Parathyroid adenoma (tissue), 2 donors: ENCODE measurements around the gene ZFP62.
"Not testable (repeated sequence)": the region's sequence is repeated elsewhere in the genome, so short reads cannot be mapped to it uniquely, and the experiment has no call there.

ENCODE experiments used
- H2AFZ ChIP-seq: fragments of 300-600 bp; sonication (generic); one replicate; pipeline ENCODE4 v1.7.0; 2017; ENCODE audit warnings: antibody characterized with exemption, mild to moderate bottlenecking
- H3K27ac ChIP-seq: fragments of 300-600 bp; sonication (generic); one replicate; pipeline ENCODE4 v1.7.0; 2017
- H3K27me3 ChIP-seq: fragments of 300-600 bp; sonication (generic); one replicate; pipeline ENCODE4 v1.7.0; 2017; ENCODE audit warnings: low read length; ENCODE audit not compliant: control insufficient read depth, insufficient read depth
- H3K36me3 ChIP-seq: fragments of 300-600 bp; sonication (generic); one replicate; pipeline ENCODE4 v1.7.0; 2017; ENCODE audit warnings: low read length; ENCODE audit not compliant: control insufficient read depth, insufficient read depth
- H3K4me1 ChIP-seq: fragments of 300-600 bp; sonication (generic); one replicate; pipeline ENCODE4 v1.7.0; 2017; ENCODE audit warnings: control low read depth
- H3K4me2 ChIP-seq: fragments of 300-600 bp; sonication (generic); one replicate; pipeline ENCODE4 v1.7.0; 2017; ENCODE audit warnings: low read length
- H3K4me3 ChIP-seq: fragments of 300-600 bp; sonication (generic); one replicate; pipeline ENCODE4 v1.7.0; 2017; ENCODE audit warnings: low read depth, low read length
- H3K79me2 ChIP-seq: fragments of 300-600 bp; sonication (generic); one replicate; pipeline ENCODE4 v1.7.0; 2017; ENCODE audit warnings: control low read depth
- H3K9ac ChIP-seq: fragments of 300-600 bp; sonication (generic); one replicate; pipeline ENCODE4 v1.7.0; 2017; ENCODE audit warnings: mild to moderate bottlenecking
- H3K9me3 ChIP-seq: fragments of 300-600 bp; sonication (generic); one replicate; pipeline ENCODE4 v1.7.0; 2017; ENCODE audit warnings: low read length; ENCODE audit not compliant: control insufficient read depth
- TF ChIP-seq, protein P1 (sequence below): fragments of 300-600 bp; sonication (generic); IDR thresholded peaks from one replicate; pipeline ENCODE4 v1.7.0; 2017; ENCODE audit warnings: antibody characterized with exemption, mild to moderate bottlenecking
- donor health status: primary hyperparathyroidism.

Gene ZFP62

DNA sequence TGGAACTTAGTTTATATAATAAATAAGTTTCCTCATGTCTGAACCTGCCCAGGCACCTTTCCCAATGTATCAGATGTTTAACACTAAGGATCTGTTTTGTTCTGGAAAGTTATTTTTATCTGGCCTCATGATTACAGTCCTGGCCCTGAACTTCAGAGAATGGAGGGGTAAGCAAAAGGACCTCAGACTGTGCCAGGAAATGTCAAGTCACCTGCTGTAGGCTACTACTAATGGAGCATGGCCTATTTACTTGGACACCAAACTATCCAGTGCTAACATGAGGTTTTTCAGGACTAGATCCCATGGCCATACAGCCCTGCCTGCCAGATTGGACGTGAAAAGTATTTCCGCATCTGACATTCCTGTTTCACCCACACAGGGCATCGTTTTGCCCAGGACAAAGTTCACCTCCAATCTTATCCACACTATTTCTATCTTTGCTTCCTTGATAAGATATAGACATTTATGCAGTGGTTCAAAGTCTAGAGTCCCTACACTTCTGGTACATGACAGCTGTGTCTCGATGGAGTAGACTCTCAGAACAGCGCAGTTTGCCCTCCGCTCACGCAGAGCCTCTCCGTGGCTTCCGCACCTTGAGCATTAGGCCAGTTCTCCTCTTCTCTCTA is 37.7 kb upstream of the ZFP62 start, which contains the start of gene BTNL8:
BTNL8 (plus strand) TSS at position 539 of the 626 bp plus-strand sequence. CDS start 152 bp downstream, outside the sequence.
- H3K4me1 ChIP-seq = no peaks in the 10 kb centered on the region
- H3K36me3 ChIP-seq = no peaks in the 10 kb centered on the region
- no peaks in the 10 kb centered on the region for H3K27me3 ChIP-seq
- no peak within 1 kb of the TSS for H3K4me2 ChIP-seq
- H3K27ac ChIP-seq = peak within 1 kb of the TSS; percentile 46
- no peak within 1 kb of the TSS for H2AFZ ChIP-seq
- H3K79me2 ChIP-seq = no peaks in the 10 kb centered on the region
- H3K9ac ChIP-seq = no peak within 1 kb of the TSS
- TF ChIP-seq, protein P1, sequence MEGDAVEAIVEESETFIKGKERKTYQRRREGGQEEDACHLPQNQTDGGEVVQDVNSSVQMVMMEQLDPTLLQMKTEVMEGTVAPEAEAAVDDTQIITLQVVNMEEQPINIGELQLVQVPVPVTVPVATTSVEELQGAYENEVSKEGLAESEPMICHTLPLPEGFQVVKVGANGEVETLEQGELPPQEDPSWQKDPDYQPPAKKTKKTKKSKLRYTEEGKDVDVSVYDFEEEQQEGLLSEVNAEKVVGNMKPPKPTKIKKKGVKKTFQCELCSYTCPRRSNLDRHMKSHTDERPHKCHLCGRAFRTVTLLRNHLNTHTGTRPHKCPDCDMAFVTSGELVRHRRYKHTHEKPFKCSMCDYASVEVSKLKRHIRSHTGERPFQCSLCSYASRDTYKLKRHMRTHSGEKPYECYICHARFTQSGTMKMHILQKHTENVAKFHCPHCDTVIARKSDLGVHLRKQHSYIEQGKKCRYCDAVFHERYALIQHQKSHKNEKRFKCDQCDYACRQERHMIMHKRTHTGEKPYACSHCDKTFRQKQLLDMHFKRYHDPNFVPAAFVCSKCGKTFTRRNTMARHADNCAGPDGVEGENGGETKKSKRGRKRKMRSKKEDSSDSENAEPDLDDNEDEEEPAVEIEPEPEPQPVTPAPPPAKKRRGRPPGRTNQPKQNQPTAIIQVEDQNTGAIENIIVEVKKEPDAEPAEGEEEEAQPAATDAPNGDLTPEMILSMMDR = no peak
- no peak within 1 kb of the TSS for H3K4me3 ChIP-seq
- no peaks in the 10 kb centered on the region for H3K9me3 ChIP-seq

DNA sequence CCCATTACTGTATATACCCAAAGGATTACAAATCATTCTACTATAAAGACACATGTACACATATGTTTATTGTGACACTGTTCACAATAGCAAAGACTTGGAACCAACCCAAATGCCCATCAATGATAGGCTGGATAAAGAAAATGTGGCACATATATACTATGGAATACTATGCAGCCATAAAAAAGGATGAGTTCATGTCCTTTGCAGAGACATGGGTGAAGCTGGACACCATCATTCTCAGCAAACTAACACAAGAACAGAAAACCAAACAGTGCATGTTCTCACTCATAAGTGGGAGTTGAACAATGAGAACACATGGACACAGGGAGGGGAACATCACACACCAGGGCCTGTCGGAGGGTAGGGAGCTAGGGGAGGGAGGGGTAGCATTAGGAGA is 34.3 kb upstream of the ZFP62 start:
- not testable (repeated sequence) for H3K36me3 ChIP-seq, H3K4me2 ChIP-seq, H3K79me2 ChIP-seq, H3K9me3 ChIP-seq, H3K27ac ChIP-seq, H3K9ac ChIP-seq, H2AFZ ChIP-seq, H3K4me3 ChIP-seq, H3K27me3 ChIP-seq, H3K4me1 ChIP-seq

DNA sequence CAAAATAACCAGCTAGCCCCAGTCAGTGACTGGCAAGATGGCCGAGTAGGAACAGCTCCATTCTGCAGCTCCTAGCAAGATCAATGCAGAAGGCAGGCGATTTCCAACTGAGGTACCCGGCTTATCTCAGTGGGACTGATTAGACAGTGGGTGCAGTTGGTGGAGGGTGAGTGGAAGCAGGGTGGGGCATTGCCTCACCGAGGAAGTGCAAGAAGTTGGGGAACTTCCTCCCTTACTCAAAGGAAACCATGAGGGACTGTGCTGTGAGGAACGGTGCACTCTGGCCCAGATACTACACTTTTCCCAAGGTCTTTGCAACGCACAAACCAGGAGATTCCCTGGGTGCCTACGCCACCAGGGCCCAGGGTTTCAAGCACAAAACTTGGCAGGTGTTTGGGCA is 28.3 kb upstream of the ZFP62 start:
- H3K9ac ChIP-seq = no peak overlapping the region
- H3K27ac ChIP-seq = no peak overlapping the region
- H3K4me3 ChIP-seq = no peak overlapping the region
- H3K4me1 ChIP-seq = no peaks in the 10 kb centered on the region
- no peak overlapping the region for H3K4me2 ChIP-seq
- no peaks in the 10 kb centered on the region for H3K79me2 ChIP-seq
- no peaks in the 10 kb centered on the region for H3K27me3 ChIP-seq
- TF ChIP-seq, protein P1 = no peak
- no peaks in the 10 kb centered on the region for H3K9me3 ChIP-seq
- no peaks in the 10 kb centered on the region for H3K36me3 ChIP-seq
- H2AFZ ChIP-seq = no peak overlapping the region

DNA sequence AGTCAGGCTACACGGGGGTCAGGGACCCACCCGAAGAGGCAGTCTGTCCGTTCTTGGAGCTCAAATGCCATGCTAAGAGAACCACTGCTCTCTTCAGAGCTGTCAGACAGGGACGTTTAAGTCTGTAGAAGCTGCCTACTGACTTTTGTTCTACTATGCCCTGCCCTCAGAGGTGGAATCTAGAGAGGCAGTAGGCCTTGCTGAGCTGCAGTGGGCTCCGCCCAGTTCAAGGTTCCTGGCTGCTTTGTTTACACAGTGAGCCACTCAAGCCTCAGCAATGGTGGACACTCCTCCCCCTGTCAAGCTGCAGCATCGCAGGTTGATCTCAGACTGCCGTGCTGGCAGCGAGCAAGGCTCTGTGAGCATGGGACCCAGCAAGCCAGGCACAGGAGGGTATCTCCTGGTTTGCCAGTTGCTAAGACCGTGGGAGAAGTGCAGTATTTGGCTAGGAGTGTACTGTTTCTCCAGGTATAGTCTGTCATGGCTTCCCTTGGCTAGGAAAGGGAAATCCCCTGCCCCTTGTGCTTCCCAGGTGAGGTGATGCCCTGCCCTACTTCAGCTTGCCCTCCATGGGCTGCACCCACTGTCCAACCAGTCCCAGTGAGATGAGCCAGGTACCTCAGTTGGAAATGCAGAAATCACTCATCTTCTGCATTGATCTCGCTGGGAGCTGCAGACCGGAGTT is 24.9 kb upstream of the ZFP62 start:
- H3K27ac ChIP-seq, H3K9me3 ChIP-seq: not testable (repeated sequence)

DNA sequence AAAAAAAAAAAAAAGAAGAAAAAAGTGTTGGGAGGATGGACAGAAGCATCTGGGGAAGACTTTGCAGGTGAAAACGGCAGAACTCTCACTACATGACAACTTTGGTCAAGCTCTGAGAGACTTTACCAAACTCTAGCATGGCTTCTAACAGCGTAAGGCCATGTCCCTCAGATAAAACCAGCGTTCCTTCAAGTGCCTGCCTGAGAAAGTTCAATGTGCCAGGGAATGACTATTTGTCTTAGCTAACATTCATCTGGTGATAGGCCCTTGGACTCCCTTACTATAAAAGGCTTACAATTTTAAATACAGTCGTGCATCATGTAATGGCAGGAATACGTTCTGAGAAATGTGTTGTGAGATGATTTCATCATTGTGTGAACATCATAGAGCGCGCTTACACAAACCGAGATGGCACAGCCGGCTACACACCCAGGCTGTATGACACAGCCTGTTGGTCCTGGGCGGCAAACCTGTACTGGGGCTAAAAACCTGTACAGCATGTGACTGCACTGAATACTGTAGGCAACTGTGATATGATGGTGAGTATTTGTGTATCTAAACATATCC is 14.9 kb upstream of the ZFP62 start:
- no peaks in the 10 kb centered on the region for H3K9me3 ChIP-seq
- H2AFZ ChIP-seq = no peak overlapping the region
- H3K27me3 ChIP-seq = no peaks in the 10 kb centered on the region
- H3K9ac ChIP-seq = no peak overlapping the region
- H3K4me2 ChIP-seq = no peak overlapping the region
- no peaks in the 10 kb centered on the region for H3K36me3 ChIP-seq
- H3K4me3 ChIP-seq = no peak overlapping the region
- TF ChIP-seq, protein P1 = no peak
- H3K79me2 ChIP-seq = no peaks in the 10 kb centered on the region
- H3K27ac ChIP-seq = no peak overlapping the region
- no peaks in the 10 kb centered on the region for H3K4me1 ChIP-seq

More for the DNA sequence above, 24.9 kb upstream of the ZFP62 start:
- H3K4me1 ChIP-seq, H3K4me2 ChIP-seq, H3K9ac ChIP-seq, H3K4me3 ChIP-seq, H3K79me2 ChIP-seq, H2AFZ ChIP-seq, H3K27me3 ChIP-seq, H3K36me3 ChIP-seq: not testable (repeated sequence)
